GM21367 (cell line): ENCODE data around the gene KRTAP23-1.

Experiments
- ATAC-seq: cut with Tn5 transposase; IDR thresholded peaks from one replicate; pipeline ENCODE4 v1.9.1; 2021; ENCODE audit not compliant: unreplicated experiment

The KRTAP23-1 gene

GRCh38 chr21:30315701-30316100, 32.7 kb downstream of the KRTAP23-1 start:
- no peak for ATAC-seq

GRCh38 chr21:30306884-30307283, 41.5 kb downstream of the KRTAP23-1 start:
- no peak for ATAC-seq

GRCh38 chr21:30305136-30305535, 43.3 kb downstream of the KRTAP23-1 start:
- ATAC-seq: no peak
